ENCODE data around the gene CDK19.

- TF ChIP-seq CTCF (conservative IDR thresholded peaks at IDR 0.05) (no peak), ZFX (IDR thresholded peaks at IDR 0.05) (no peak)
Observed at GRCh38 chr6:110853754-110854477, 38.6 kb upstream of the CDK19 start.

Data from C4-2B (cell line).